Transverse colon (tissue), 3 donors: Measurements from ENCODE around the gene FREY1.

Experiments used
- CTCF ChIP-seq, 5 experiments: fragments of 200-600 bp in 3 of 5; fragments of 450-650 bp in 2 of 5; sonication (generic) in 3 of 5; IDR thresholded peaks; 1 replicate in 2 of 5; 2 replicates in 3 of 5; pipeline ENCODE4 v1.5.1; 2016 to 2017; ENCODE audit warnings: antibody characterized with exemption in 5 of 5, inconsistent platforms in 3 of 5, mild to moderate bottlenecking in 2 of 5, moderate library complexity in 1 of 5
- POLR2A ChIP-seq: fragments of 450-650 bp; IDR thresholded peaks from one replicate; pipeline ENCODE4 v1.6.1; 2016; ENCODE audit warnings: antibody characterized with exemption, mild to moderate bottlenecking, moderate library complexity

DNA sequence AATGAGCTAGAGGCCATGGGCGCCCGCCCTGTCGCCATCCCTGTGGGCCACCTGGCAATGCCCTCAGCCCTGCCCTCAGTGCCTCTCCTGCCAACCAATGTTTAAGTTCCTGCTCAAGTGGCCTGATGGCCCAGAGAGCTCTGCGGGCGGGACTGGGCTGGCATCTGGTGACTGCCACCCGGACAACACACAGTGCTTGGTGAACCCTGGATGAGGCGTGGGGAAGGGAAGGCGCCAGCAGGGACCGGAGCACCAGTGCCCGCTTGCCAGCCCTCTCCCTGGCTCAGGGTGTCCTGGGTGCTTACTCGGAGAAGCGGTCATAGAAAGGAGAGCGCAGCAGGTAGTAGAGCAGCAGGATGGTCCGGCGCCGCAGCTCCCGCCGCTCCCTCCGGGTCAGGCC is 6.4 kb upstream of the FREY1 start:
- TF ChIP-seq CTCF (IDR thresholded peaks at IDR 0.05) (no peak), POLR2A (no peak)
